Stimulated activated CD4-positive, alpha-beta T cell treated with anti-CD3 and anti-CD28 coated beads, Interleukin-4, amount 100 ng/mL, for 48 hours (primary cell): ENCODE measurements around the gene TCHP.
A peak's percentile ranks its signal among the peaks of the same experiment; 100 is the strongest.
"Not testable (repeated sequence)": the region's sequence is repeated elsewhere in the genome, so short reads cannot be mapped to it uniquely, and the experiment has no call there.

Experiments used
- DNase-seq, 2 donors: peaks; one replicate each; pipeline ENCODE4 v3.0.0-alpha.2; 2020; ENCODE audit warnings: low read depth in 2 of 2

TCHP gene

GRCh38 chr12:109910254-109910968, 10.3 kb downstream of the TCHP start:
- no peak for DNase-seq

DNA sequence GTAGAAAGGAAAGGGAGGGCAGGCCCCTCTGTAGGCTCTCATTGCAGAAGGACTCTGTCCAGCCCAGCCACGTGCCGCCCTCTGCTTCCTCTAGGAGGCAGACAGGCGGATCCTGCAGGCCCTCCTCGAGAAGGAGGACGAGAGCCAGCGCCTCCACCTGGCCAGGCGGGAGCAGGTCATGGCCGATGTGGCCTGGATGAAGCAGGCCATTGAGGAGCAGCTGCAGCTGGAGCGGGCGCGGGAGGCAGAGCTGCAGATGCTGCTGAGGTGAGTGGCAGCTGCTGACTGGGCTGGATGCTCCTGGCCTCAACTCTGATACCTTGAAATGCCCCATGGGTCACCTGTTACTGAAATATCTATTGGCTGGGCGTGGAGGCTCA, 10.9 kb downstream of the TCHP start:
- no peak for DNase-seq

- DNase-seq, result no peak
Measured at GRCh38 chr12:109912855-109913321, 12.8 kb downstream of the TCHP start.

DNA sequence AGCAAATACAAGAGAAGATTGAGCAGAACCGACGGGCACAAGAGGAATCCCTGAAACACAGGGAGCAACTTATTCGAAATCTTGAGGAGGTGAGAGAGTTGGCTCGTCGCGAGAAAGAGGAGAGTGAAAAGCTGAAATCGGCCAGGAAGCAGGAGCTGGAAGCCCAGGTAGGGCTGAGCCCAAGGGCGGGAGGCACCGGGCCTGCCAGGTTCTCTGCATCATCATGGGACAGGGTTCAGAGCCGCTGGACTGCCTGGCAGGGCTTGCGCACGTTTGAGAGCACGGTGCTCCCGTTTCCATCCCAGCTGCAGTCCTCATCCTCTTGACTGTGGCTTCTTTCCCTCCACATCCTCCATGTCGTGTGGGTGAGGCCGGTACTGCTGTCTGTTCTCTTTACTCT, 14.4 kb downstream of the TCHP start:
- no peak for DNase-seq

DNA sequence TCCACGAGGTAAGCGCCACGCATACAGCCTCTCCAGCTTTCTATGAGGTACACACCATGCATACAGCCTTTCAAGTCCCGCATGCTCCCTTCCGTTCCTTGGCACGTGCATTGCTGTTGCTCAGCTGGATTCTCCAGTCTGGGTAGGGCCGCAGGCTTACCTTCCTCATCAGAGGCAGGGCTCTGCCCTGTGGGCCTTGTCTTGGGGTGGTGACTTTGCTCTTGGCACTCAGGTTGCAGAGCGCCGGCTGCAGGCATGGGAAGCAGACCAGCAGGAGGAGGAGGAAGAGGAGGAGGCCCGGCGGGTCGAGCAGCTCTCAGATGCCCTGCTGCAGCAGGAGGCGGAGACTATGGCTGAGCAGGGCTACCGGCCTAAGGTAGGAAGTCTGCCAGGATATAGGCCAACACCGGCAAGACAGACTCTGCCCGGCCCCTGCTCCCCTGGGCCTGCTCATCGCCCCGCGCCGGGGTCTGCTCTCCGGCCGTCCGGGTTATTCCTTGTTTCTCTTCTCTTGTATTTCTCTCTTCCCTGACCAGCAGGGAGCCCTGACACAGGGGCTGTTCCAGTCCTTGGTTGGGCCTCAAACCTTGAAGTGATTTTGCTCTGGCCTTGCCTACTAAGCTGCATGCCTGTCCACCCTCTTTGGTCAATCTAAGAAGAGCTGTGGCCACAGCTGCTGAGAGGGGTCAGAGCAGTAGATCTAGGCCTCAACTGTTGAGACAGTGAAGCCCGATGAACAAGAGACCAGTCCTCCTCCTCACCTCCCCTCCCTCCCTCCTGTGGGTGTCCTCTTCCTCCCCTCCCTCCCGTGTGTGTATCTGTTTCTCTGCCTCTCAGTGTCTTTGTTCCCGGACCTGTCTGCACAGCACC, 15.3 kb downstream of the TCHP start:
- no peak for DNase-seq

DNA sequence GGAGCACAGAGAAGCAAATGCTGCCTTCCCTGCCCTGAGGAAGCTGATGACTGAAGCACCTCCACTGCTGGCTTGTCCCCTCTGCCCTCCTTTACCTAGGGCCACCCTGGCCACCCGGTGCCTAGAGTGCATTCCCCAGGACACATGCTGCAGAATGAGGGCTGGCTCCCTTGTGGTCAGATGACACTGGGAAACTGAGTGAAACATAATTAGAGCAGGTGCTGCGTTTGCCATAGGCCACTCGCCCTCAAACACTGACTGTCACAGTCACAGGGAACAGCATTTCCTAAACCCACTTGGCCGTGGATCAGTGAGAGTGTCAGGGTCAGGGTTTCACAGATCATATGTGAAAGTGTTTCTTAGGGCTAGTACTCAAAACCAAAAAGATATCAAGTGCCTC, 16.0 kb downstream of the TCHP start:
- DNase-seq, result no peak

GRCh38 chr12:109919456-109919855, 19.4 kb downstream of the TCHP start:
- DNase-seq, result no peak

- DNase-seq, result no peak
Measured at GRCh38 chr12:109920261-109920780, 20.2 kb downstream of the TCHP start.

- DNase-seq, result no peak
Measured at GRCh38 chr12:109921982-109922381, 21.9 kb downstream of the TCHP start.

DNA sequence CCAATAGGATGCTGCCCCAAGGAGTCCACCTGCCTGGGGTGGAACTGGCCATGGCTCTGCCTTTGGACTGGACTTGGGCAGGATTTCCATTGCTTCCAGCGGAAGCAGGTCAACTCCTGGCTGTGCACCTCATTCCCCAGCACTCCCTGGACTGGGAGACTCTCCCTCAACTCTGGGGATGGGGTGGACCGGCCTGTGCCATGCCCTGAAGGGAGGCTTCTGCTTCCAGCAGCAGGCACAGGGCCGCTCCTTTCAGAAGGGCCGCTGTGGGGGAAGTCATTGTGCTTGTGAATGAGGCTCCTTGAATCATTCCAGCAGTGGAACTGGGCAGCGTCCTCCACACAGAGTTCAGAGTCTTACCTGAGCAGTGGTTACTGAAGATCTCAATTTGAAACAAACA, 23.0 kb downstream of the TCHP start:
- DNase-seq, result no peak

DNA sequence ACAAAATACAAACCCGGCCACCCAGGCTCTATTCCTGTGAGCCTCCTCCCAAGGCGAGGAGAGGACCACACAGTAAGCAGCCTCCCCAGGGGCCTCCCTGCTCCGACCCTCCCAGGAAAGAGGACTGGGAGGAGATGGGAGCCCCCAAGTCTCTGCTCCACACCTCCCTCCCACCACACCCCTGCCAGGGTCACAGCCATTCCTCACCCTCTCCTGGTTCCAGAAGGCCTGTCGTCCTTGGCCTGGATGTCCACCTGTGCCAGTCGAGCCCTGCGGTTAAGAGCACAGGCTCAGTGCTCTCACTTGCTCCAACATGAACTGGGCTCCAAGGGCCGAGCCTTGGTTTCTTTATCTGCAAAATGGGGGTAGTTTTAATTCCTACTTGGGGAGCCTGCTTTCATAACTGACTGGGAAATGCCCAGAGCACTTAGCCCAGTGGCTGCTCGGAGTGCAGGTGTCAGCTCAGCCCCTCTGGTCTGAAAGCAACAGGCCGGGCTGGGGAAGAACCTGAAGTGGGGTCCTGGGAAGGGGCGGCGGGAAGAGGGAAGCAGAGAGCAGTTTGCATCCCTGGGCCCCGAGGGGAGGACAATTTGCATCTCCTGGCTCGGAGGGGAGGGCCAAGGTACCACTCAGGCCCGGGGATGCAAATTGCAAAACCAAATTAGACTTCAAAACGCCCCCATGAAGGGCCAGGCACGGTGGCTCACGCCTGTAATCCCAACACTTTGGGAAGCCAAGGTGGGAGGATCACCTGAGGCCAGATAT, 23.6 kb downstream of the TCHP start:
- no peak for DNase-seq

DNA sequence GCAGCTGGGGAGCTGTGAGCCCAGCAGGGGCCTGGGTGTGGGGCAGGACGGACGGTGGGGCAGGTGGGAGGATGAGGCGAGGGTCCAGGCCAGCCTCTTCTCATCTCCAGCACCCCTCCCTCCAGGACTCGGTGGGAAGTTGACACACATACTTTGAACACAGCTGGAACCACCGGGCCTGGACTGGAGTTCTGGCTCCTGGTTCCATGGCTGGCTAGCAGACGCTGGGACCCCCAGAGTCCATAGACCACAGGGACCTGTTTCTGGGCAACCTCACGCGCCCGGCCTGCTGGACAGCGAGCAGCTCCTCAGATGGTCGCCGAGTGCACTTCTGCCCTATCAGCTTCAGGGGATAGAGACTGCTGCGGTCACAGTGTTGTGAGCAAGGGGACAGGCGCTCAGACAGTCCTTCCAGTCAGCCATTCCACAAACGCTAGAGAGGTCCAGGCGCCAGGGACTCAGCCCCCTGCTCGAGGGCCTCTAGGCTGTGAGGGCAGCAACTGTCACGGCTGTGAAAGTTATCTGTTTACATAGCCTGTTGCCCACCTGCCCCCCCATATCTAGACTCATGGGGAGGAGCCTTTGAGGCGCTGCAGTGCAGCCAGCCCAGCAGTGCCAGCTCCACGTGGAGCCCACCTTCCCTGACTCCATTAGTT, 25.2 kb downstream of the TCHP start:
- DNase-seq, result no peak

GRCh38 chr12:109926016-109926415, 25.9 kb downstream of the TCHP start:
- DNase-seq, result no peak

- no peak for DNase-seq
Measured at GRCh38 chr12:109926488-109927210, 26.6 kb downstream of the TCHP start.

- DNase-seq, result peak; percentile 11 to 20
Measured at GRCh38 chr12:109927622-109928021, 27.5 kb downstream of the TCHP start.

GRCh38 chr12:109928058-109928656, 28.1 kb downstream of the TCHP start:
- no peak for DNase-seq

DNA sequence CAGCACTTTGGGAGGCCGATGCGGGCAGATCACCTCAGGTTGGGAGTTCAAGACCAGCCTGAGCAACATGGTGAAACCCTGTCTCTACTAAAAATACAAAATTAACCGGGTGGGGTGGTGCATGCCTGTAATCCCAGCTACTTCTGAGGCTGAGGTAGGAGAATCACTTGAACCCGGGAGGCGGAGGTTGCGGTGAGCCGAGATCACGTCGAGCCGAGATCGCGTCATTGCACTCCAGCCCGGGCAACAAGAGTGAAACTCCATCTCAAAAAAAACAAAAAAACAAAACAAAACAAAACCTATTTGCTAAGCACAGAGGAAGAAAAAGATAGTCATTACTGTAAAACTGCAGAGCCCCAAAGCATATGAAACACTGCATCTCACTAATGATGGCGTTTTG, 29.3 kb downstream of the TCHP start:
- not testable (repeated sequence) for DNase-seq

- no peak for DNase-seq
Measured at GRCh38 chr12:109930028-109930800, 30.1 kb downstream of the TCHP start.

DNA sequence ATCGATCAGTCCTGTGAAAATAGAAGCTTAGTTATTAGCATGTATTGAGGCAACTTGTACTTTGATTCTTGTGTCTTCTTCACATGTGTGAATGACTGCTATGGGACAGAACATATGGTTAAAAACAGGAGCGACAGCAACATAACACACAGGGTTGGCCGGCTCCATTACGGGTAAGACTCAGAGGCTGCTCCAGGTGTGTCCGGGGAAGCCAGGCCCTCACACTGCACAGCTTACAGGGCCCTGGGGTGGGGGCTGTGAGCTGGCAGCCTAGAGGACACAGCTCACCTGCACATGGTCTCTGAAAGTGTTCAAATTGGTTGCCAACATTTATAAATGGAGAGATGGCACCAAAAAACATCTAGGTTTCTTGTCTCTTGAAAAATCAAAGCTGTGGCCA, 31.1 kb downstream of the TCHP start:
- DNase-seq, result no peak
